ENCODE results near the gene DOCK11.

DNA sequence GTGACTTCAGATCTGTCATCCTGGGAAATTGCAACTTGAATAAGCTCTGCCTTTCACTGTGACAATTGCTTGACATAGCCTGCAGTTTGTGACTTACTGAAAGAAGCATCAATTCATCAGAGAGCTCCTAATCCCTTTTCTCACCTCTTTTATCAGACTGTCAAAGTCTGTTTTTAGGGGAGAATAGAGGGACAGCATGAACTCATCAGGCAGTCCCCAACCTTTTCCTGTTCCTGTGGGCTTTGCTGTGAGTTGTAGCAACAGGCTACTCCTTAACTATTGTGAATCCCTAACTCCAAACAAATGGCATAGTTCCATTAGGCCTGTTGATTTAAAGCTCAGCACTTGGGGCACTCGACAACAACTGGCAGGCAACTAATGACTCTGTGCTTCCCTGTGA lies 64.9 kb downstream of the DOCK11 start:
- TF ChIP-seq, protein P1, sequence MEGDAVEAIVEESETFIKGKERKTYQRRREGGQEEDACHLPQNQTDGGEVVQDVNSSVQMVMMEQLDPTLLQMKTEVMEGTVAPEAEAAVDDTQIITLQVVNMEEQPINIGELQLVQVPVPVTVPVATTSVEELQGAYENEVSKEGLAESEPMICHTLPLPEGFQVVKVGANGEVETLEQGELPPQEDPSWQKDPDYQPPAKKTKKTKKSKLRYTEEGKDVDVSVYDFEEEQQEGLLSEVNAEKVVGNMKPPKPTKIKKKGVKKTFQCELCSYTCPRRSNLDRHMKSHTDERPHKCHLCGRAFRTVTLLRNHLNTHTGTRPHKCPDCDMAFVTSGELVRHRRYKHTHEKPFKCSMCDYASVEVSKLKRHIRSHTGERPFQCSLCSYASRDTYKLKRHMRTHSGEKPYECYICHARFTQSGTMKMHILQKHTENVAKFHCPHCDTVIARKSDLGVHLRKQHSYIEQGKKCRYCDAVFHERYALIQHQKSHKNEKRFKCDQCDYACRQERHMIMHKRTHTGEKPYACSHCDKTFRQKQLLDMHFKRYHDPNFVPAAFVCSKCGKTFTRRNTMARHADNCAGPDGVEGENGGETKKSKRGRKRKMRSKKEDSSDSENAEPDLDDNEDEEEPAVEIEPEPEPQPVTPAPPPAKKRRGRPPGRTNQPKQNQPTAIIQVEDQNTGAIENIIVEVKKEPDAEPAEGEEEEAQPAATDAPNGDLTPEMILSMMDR (IDR thresholded peaks at IDR 0.05), result no peak
- no peak for TF ChIP-seq POLR2A (IDR thresholded peaks at IDR 0.05)

All from body of pancreas (tissue), 4 donors.